HPDE6-E6E7 (cell line): ENCODE data around the gene MYH7B.

ENCODE experiments used
- DNase-seq: peaks from one replicate; pipeline ENCODE4 v3.0.0; 2011; ENCODE audit warnings: missing footprints; ENCODE audit errors: extremely low spot score

Gene MYH7B

DNA sequence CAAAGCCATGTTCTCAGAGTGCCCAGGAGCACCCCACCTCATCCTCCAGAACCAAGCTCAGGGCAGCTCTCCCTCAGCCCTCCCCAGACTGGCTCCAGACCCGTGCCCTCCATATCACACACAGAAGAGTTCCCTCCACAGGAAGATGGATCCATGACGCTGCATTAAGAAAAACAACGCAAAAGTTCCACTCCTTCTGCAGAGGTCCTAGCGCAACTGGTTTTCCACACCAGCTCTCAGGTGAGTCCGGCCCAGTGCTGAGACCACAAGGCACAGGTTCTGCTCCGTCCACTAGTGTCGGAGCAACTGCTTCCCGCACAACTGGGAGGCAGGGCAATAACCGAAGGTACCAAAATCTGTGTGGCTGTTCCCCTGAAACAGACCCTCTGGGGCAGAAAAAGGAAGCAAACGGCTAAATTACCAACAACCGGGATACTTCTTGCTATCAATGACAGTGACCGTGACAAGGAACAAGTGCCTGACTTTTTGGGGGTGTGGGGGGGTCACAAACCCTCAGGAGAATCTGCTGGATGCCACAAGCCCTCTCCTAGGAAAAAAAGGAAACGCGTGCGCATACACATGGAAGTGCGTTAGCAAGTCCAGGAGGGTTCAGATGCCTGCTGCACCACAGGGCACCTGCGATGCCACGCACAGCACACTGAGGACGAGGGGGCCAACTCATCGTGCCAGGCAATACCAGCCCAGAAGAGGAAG is 49.2 kb downstream of the MYH7B start:
- no peak for DNase-seq
